ENCODE data around the gene PNPLA1.

Gene PNPLA1

DNA sequence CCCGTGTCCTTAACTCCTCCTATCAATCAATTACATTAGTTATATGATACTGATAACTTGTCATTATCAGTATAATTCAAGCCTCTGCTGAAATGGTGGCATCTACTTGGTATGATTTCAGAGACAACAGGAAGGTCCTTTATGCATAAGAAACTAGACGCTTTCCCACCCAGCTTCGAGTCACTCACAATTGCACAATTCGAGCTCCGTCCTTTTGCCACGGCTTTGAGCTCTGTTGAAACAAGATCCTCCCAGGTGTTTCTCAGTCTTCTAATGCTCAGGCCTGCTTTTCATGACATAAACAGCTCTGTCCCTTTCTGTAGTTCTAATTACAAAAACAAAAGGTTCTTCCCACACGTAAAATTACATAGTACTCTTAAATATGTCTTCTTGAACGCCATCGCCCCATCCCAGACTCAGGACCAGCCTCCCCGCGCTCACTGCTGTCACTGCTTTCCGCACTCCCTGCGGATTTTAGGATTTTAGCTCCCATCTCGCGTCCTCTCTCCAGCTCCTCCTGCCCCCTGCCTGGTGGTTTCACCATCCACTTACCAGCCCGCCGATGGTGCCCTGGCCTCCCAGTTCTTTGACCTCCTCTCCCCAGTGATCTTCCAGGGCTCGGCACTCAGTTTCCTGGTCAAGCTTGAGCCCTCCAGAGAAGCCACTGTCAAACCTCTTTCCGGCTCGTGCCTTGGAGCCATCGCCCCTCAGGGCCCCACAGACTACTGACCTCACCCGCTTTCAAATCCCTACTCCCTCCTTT is 23.2 kb upstream of the PNPLA1 start:
- H3K4me1 ChIP-seq (ENCODE audit: control insufficient read depth, insufficient read depth, low read length) = no peaks in the 10 kb centered on the region
- H3K27me3 ChIP-seq (ENCODE audit: control insufficient read depth in 1 of 2, insufficient read depth in 2 of 2, low read length in 2 of 2) = peaks cover 0 to 2% of the 10 kb centered on the region in 2 donors
- H3K9me3 ChIP-seq (ENCODE audit: control insufficient read depth in 2 of 2, low read length in 2 of 2) = no peaks in the 10 kb centered on the region
- H3K9ac ChIP-seq (ENCODE audit: low read length in 2 of 2) = no peak overlapping the region
- H3K27ac ChIP-seq (ENCODE audit: low read length) = no peak overlapping the region
- no peaks in the 10 kb centered on the region for H3K36me3 ChIP-seq (ENCODE audit: control insufficient read depth in 2 of 2, insufficient read depth in 2 of 2, low read length in 2 of 2)
- H3K4me3 ChIP-seq (ENCODE audit: low read length in 2 of 2) = no peak overlapping the region

DNA sequence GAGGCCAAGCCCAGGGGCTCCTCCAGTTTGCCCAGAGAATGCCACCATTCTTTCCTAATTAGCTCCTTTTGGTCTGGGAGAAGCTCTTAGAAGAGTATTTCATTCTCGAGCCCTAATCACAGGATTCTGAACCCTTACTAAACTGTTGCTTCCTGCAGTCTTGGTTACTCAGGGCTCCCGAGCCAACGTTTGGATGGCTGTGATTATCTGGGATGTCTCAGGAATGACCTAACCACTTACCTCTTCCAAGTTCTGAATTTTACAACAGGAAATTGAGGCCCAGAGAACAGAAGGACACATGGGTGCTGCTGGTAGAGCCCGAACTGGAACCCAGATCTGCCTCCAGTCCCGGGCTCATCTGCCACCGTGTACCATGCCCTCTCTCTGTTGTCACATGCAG is 22.2 kb upstream of the PNPLA1 start:
- no peak overlapping the region for H3K27ac ChIP-seq (ENCODE audit: low read length)

GRCh38 chr6:36248980-36249379 is 20.9 kb upstream of the PNPLA1 start:
- Histone ChIP-seq H3K36me3 (ENCODE audit: control insufficient read depth in 2 of 2, insufficient read depth in 2 of 2, low read length in 2 of 2) (no peaks in the 10 kb centered on the region), H3K4me3 (ENCODE audit: low read length in 2 of 2) (no peak overlapping the region), H3K9me3 (ENCODE audit: control insufficient read depth in 2 of 2, low read length in 2 of 2) (no peaks in the 10 kb centered on the region), H3K27me3 (ENCODE audit: control insufficient read depth in 1 of 2, insufficient read depth in 2 of 2, low read length in 2 of 2) (no peaks in the 10 kb centered on the region), H3K27ac (ENCODE audit: low read length) (no peak overlapping the region), H3K4me1 (ENCODE audit: control insufficient read depth, insufficient read depth, low read length) (no peaks in the 10 kb centered on the region), H3K9ac (ENCODE audit: low read length in 2 of 2) (no peak overlapping the region)

More for the DNA sequence above, 22.2 kb upstream of the PNPLA1 start:
- Histone ChIP-seq H3K4me3 (ENCODE audit: low read length in 2 of 2) (no peak overlapping the region), H3K9me3 (ENCODE audit: control insufficient read depth in 2 of 2, low read length in 2 of 2) (no peaks in the 10 kb centered on the region), H3K36me3 (ENCODE audit: control insufficient read depth in 2 of 2, insufficient read depth in 2 of 2, low read length in 2 of 2) (no peaks in the 10 kb centered on the region), H3K27me3 (ENCODE audit: control insufficient read depth in 1 of 2, insufficient read depth in 2 of 2, low read length in 2 of 2) (no peaks in the 10 kb centered on the region), H3K4me1 (ENCODE audit: control insufficient read depth, insufficient read depth, low read length) (no peaks in the 10 kb centered on the region), H3K9ac (ENCODE audit: low read length in 2 of 2) (no peak overlapping the region)

GRCh38 chr6:36249536-36249935 is 20.3 kb upstream of the PNPLA1 start:
- Histone ChIP-seq H3K9me3 (ENCODE audit: control insufficient read depth in 2 of 2, low read length in 2 of 2) (no peaks in the 10 kb centered on the region), H3K27me3 (ENCODE audit: control insufficient read depth in 1 of 2, insufficient read depth in 2 of 2, low read length in 2 of 2) (no peaks in the 10 kb centered on the region), H3K4me1 (ENCODE audit: control insufficient read depth, insufficient read depth, low read length) (no peaks in the 10 kb centered on the region), H3K36me3 (ENCODE audit: control insufficient read depth in 2 of 2, insufficient read depth in 2 of 2, low read length in 2 of 2) (no peaks in the 10 kb centered on the region), H3K27ac (ENCODE audit: low read length) (no peak overlapping the region), H3K9ac (ENCODE audit: low read length in 2 of 2) (no peak overlapping the region), H3K4me3 (ENCODE audit: low read length in 2 of 2) (no peak overlapping the region)

DNA sequence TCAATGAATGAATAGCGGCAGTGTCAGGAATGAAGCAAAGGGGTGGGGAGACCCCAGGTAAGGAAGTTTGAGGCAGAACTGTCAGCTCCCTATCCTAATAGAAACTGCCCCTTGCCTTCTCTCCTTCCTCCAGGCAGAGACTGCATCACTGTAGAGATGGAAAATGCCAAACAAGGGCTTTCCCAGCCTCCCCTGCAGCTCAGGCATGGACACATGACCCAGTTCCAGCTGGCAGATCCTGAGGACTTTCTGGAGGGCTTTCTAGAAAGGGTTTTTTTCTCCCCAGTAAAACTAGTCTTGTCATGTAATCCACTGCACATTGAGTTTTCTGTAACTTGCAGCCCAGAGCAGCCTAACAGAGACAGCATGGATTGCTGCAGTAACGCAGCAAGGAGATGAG is 17.9 kb upstream of the PNPLA1 start:
- Histone ChIP-seq H3K9me3 (ENCODE audit: control insufficient read depth in 2 of 2, low read length in 2 of 2) (no peaks in the 10 kb centered on the region), H3K27me3 (ENCODE audit: control insufficient read depth in 1 of 2, insufficient read depth in 2 of 2, low read length in 2 of 2) (no peaks in the 10 kb centered on the region), H3K36me3 (ENCODE audit: control insufficient read depth in 2 of 2, insufficient read depth in 2 of 2, low read length in 2 of 2) (no peaks in the 10 kb centered on the region), H3K27ac (ENCODE audit: low read length) (no peak overlapping the region), H3K4me1 (ENCODE audit: control insufficient read depth, insufficient read depth, low read length) (no peaks in the 10 kb centered on the region), H3K4me3 (ENCODE audit: low read length in 2 of 2) (no peak overlapping the region), H3K9ac (ENCODE audit: low read length in 2 of 2) (no peak overlapping the region)

DNA sequence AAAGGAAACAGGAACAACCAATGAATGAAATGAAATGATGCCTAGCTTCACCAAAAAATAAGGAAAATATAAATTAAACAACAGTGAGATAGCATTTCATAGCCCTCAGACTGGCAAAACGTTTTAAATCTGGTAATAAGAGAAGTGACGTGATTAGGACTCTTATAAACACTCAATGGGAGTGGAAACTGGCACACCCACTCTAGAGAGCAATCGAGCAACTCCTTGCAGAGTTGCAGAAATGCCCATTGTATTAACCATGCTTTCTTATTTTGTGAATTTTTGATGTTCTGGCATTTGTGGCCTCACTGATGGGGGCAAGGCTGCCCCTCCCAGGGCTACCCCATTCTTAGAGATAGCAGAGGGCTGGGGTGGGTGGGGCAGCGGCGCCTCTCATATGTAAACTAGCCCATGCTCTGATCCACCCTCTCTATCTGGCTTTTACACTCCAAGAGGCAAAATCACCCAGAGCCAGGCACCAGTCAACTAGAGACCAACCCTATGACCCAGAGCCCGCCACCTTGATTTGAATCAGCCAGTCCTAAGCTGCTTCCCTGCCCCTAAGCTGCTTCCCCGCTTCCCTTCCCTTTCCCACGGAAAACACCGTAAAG is 6.4 kb upstream of the PNPLA1 start:
- Histone ChIP-seq H3K27ac (ENCODE audit: low read length) (no peak overlapping the region), H3K4me1 (ENCODE audit: control insufficient read depth, insufficient read depth, low read length) (peaks cover 2% of the 10 kb centered on the region), H3K9ac (ENCODE audit: low read length in 2 of 2) (no peak overlapping the region), H3K4me3 (ENCODE audit: low read length in 2 of 2) (no peak overlapping the region), H3K9me3 (ENCODE audit: control insufficient read depth in 2 of 2, low read length in 2 of 2) (peaks cover 0 to 7% of the 10 kb centered on the region in 2 donors), H3K36me3 (ENCODE audit: control insufficient read depth in 2 of 2, insufficient read depth in 2 of 2, low read length in 2 of 2) (no peaks in the 10 kb centered on the region), H3K27me3 (ENCODE audit: control insufficient read depth in 1 of 2, insufficient read depth in 2 of 2, low read length in 2 of 2) (peaks cover 2 to 3% of the 10 kb centered on the region in 2 donors)

- Histone ChIP-seq H3K27ac (ENCODE audit: low read length) (no peak overlapping the region), H3K4me1 (ENCODE audit: control insufficient read depth, insufficient read depth, low read length) (peaks cover 2% of the 10 kb centered on the region), H3K36me3 (ENCODE audit: control insufficient read depth in 2 of 2, insufficient read depth in 2 of 2, low read length in 2 of 2) (no peaks in the 10 kb centered on the region), H3K9me3 (ENCODE audit: control insufficient read depth in 2 of 2, low read length in 2 of 2) (peaks cover 0 to 7% of the 10 kb centered on the region in 2 donors), H3K27me3 (ENCODE audit: control insufficient read depth in 1 of 2, insufficient read depth in 2 of 2, low read length in 2 of 2) (peaks cover 8 to 18% of the 10 kb centered on the region in 2 donors), H3K4me3 (ENCODE audit: low read length in 2 of 2) (no peak overlapping the region), H3K9ac (ENCODE audit: low read length in 2 of 2) (no peak overlapping the region)
Measured at GRCh38 chr6:36265744-36266143, 4.1 kb upstream of the PNPLA1 start.

DNA sequence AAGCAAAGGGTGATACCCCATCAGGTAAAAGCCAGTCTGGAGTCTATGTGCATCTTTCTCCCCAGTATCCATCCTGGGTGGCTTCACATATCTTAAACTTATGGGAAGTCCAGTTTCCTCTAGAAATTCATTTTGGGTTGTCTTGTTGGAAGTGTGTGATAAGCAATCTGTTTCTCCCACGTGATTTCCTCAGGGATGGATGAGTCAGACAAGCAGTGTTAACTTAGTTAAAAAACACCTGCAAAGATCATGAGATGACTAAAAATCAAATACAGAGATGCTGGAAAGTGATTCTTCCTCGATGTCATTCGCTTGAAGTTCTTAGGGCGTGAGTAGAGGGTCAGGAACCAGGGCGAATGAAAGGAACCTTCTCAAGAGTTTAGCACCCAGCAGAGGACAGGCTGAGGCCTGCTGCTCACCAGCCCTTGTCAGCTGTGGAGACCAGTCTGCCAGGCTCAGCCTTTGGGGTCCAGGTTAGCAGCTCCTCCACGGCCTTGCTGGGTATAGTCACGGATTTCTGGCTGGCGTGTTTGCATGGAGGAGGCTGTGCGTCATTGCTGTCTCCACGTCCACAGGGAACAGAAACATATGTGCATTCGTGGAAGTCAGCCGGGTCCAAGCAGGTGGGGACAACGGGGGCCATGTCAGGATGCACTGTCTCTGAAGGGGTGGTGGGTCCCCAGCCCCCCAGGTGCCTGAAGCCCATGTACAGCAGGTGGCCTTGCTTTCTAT is 2.8 kb upstream of the PNPLA1 start:
- H3K9me3 ChIP-seq (ENCODE audit: control insufficient read depth in 2 of 2, low read length in 2 of 2) = peaks cover 0 to 7% of the 10 kb centered on the region in 2 donors
- H3K4me3 ChIP-seq (ENCODE audit: low read length in 2 of 2) = no peak overlapping the region
- no peaks in the 10 kb centered on the region for H3K36me3 ChIP-seq (ENCODE audit: control insufficient read depth in 2 of 2, insufficient read depth in 2 of 2, low read length in 2 of 2)
- H3K27me3 ChIP-seq (ENCODE audit: control insufficient read depth in 1 of 2, insufficient read depth in 2 of 2, low read length in 2 of 2) = peaks cover 6 to 25% of the 10 kb centered on the region in 2 donors
- H3K27ac ChIP-seq (ENCODE audit: low read length) = no peak overlapping the region
- H3K4me1 ChIP-seq (ENCODE audit: control insufficient read depth, insufficient read depth, low read length) = peaks cover 2% of the 10 kb centered on the region
- no peak overlapping the region for H3K9ac ChIP-seq (ENCODE audit: low read length in 2 of 2)

- Histone ChIP-seq H3K36me3 (ENCODE audit: control insufficient read depth in 2 of 2, insufficient read depth in 2 of 2, low read length in 2 of 2) (no peaks in the 10 kb centered on the region), H3K4me1 (ENCODE audit: control insufficient read depth, insufficient read depth, low read length) (peaks cover 2% of the 10 kb centered on the region), H3K4me3 (ENCODE audit: low read length in 2 of 2) (no peak overlapping the region), H3K9me3 (ENCODE audit: control insufficient read depth in 2 of 2, low read length in 2 of 2) (peaks cover 0 to 7% of the 10 kb centered on the region in 2 donors), H3K27ac (ENCODE audit: low read length) (no peak overlapping the region), H3K9ac (ENCODE audit: low read length in 2 of 2) (no peak overlapping the region), H3K27me3 (ENCODE audit: control insufficient read depth in 1 of 2, insufficient read depth in 2 of 2, low read length in 2 of 2) (peaks cover 6 to 25% of the 10 kb centered on the region in 2 donors)
Measured at GRCh38 chr6:36267731-36268477, 2.0 kb upstream of the PNPLA1 start.

DNA sequence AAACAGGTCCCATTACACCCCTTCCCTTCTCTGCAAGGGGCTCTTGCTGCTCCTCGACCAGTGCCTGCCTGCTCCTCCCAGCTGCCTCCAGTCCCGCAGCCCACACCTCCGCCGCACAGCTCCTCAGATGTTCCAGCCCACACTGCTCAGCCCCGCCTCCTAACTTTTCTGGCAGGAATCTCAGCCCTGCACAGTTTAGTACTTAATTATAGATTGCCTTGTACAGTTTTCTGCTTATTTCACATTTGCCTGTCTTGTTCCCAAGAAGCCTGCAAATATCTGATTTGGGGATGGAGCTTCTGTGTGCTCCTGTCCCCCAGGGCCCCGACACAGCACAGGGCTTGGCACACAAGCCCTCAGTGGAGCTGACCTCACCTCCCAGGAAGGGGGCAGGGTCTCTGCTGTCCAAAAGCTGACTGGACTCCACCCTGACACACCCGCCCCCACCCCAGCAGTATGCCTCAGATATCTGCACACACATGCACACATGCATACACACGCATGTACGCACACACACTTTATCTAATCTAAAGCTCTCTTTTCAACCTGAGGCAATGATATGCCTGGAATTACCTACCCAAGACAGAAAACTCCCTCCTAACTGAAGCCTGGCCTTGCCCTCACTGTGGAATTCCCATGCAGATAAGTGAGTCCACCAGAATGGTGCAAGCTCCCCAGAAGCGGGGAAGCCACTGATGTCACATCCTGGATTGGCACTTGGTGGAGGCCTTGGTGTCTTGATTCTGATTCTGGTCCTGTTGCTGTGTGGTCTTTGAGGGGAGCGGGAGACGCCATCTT is 1.2 kb upstream of the PNPLA1 start:
- Histone ChIP-seq H3K27me3 (ENCODE audit: control insufficient read depth in 1 of 2, insufficient read depth in 2 of 2, low read length in 2 of 2) (peaks cover 8 to 25% of the 10 kb centered on the region in 2 donors), H3K9me3 (ENCODE audit: control insufficient read depth in 2 of 2, low read length in 2 of 2) (peaks cover 0 to 7% of the 10 kb centered on the region in 2 donors), H3K27ac (ENCODE audit: low read length) (no peak overlapping the region), H3K4me1 (ENCODE audit: control insufficient read depth, insufficient read depth, low read length) (peaks cover 2% of the 10 kb centered on the region), H3K9ac (ENCODE audit: low read length in 2 of 2) (no peak overlapping the region), H3K4me3 (ENCODE audit: low read length in 2 of 2) (no peak overlapping the region), H3K36me3 (ENCODE audit: control insufficient read depth in 2 of 2, insufficient read depth in 2 of 2, low read length in 2 of 2) (no peaks in the 10 kb centered on the region)

Data from stomach smooth muscle (tissue), 2 donors.